Choroid plexus epithelial cell (primary cell): ENCODE results near the gene CRTC3.

Source experiments
- DNase-seq: peaks from one replicate; pipeline ENCODE4 v3.0.0-alpha.2; 2010; ENCODE audit warnings: low read depth
- H3K4me3 ChIP-seq: 2 replicates; pipeline ENCODE4 v1.5.1; 2011; ENCODE audit warnings: low read depth, mild to moderate bottlenecking, control low read depth, low read length, moderate library complexity
- TF ChIP-seq, protein P1 (sequence below): conservative IDR thresholded peaks from 2 replicates; pipeline ENCODE4 v1.5.1; 2011; ENCODE audit warnings: low read depth, mild to moderate bottlenecking, control low read depth, inconsistent platforms, low read length, moderate library complexity

CRTC3 gene

DNA sequence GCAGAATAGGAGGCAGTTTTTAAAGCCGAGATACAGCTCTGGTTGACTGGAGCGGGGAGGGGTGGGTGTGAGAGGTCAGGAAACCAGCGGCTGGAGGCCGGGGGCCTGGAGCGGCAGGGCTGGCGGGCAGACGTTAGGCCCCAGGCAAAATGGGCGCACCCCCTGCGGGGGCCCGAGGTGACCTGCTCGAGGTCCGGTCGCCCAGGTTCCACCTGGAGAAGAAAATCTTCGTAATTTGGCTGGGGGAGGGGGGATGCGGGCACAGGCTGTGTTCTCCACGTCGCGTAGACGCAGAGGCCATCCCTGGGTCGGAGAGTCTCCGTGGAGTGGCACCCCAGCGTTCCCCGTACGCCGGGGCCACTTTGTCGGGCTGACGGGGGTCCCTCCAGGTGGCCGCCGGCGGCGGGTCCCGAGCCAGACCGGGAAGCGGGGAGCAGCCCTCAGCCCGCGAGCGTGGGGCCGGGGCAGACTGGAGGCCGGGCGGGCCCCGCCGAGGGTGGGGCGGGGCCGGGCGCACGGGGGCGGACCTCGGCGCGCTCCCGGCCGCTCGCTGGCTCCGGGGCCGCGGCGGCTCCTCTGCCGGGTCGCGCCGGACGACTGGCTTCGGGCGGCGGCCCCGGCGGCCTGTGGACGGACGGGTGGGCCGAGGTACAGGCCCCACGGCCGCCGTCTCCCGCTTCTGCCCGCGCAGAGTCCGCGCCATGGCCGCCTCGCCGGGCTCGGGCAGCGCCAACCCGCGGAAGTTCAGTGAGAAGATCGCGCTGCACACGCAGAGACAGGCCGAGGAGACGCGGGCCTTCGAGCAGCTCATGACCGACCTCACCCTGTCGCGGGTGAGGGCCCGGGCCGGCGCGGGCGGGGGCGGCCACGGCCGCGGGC, at the start of gene CRTC3:
Gene CRTC3, plus strand, starts transcription at position 553 of the 879 bp plus-strand sequence. Its CDS starts 149 bp downstream, at position 702.
- TF ChIP-seq, protein P1, sequence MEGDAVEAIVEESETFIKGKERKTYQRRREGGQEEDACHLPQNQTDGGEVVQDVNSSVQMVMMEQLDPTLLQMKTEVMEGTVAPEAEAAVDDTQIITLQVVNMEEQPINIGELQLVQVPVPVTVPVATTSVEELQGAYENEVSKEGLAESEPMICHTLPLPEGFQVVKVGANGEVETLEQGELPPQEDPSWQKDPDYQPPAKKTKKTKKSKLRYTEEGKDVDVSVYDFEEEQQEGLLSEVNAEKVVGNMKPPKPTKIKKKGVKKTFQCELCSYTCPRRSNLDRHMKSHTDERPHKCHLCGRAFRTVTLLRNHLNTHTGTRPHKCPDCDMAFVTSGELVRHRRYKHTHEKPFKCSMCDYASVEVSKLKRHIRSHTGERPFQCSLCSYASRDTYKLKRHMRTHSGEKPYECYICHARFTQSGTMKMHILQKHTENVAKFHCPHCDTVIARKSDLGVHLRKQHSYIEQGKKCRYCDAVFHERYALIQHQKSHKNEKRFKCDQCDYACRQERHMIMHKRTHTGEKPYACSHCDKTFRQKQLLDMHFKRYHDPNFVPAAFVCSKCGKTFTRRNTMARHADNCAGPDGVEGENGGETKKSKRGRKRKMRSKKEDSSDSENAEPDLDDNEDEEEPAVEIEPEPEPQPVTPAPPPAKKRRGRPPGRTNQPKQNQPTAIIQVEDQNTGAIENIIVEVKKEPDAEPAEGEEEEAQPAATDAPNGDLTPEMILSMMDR, result peak; percentile 33
- H3K4me3 ChIP-seq, result peak within 1 kb of the TSS; percentile 81
- DNase-seq, result peak; percentile 66

GRCh38 chr15:90481023-90481422, 48.7 kb upstream of the CRTC3 start:
- peak; percentile 23 for DNase-seq

GRCh38 chr15:90482124-90483011, 47.4 kb upstream of the CRTC3 start:
- no peak overlapping the region for H3K4me3 ChIP-seq
- DNase-seq, result peak; percentile 82
- TF ChIP-seq, protein P1, result peak; percentile 86

More at GRCh38 chr15:90481023-90481422, 48.7 kb upstream of the CRTC3 start:
- TF ChIP-seq, protein P1, result no peak
- H3K4me3 ChIP-seq, result no peak overlapping the region

GRCh38 chr15:90483012-90483307, 46.8 kb upstream of the CRTC3 start:
- TF ChIP-seq, protein P1, result no peak
- no peak for DNase-seq
- H3K4me3 ChIP-seq, result no peak overlapping the region

DNA sequence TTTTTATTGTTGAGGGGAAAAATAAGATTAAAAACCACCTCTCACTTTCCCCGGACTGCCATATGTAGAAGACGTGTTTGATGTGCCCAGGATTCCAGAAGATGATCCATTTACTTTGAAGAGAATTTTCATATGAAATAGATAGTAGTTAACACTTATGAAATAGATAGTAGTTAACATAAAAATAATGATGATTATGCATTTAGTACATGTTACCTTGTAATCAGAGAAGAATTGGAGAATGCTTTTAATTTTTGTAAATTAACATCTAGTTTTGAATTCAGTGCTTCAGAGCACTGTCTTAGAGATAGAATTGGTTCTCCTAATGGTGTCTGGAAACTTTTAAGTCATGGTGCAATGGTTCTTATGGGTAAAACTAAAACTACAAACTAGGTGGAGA, 46.1 kb upstream of the CRTC3 start:
- no peak for DNase-seq
- TF ChIP-seq, protein P1, result no peak
- no peak overlapping the region for H3K4me3 ChIP-seq

GRCh38 chr15:90487186-90487585, 42.5 kb upstream of the CRTC3 start:
- DNase-seq, result no peak
- TF ChIP-seq, protein P1, result no peak
- no peak overlapping the region for H3K4me3 ChIP-seq
